Glomerular visceral epithelial cell (primary cell): ENCODE results near the gene GAS7.

ENCODE experiments used
- DNase-seq: peaks from one replicate; pipeline ENCODE4 v3.0.0-alpha.2; 2016; ENCODE audit errors: extremely low spot score

The GAS7 gene

DNA sequence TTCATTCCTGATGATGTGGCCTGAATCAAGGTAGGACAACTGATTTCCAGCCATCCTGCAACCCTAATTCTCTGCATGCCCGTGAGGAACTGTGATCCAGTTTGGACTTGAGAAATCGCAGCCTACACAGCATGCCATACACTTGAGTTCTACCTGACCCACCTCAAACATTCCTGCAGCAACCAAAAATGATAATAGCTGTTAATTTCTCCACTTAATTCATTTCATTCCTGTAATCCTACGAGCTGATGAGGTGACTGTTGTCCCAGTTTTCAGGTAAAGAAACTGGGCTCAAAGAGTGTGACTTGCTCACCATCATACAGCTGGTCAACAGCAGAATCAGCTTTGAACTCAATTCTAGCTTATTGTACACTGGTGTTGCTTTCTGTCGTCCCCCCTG is 2.2 kb upstream of the GAS7 start:
- DNase-seq, result no peak

DNA sequence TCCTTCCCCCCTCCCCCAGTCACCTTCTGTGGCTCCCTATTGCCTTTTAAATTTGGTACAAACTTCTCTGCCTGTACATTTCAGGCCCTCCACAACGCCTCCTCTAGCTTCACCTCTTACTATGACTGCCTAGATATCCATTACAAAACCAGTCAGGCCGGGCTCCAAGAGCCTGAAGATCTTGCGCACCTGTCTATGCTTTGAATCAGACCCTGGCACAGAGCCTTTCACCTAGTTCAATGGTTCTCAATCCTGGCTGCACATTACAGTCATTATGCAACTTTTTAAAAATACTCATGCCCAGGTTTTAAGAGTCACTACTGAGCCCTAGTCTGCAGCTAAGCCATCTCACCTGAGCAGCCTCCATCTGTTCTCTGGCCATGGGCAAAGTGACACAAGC is 1.6 kb upstream of the GAS7 start:
- no peak for DNase-seq

DNA sequence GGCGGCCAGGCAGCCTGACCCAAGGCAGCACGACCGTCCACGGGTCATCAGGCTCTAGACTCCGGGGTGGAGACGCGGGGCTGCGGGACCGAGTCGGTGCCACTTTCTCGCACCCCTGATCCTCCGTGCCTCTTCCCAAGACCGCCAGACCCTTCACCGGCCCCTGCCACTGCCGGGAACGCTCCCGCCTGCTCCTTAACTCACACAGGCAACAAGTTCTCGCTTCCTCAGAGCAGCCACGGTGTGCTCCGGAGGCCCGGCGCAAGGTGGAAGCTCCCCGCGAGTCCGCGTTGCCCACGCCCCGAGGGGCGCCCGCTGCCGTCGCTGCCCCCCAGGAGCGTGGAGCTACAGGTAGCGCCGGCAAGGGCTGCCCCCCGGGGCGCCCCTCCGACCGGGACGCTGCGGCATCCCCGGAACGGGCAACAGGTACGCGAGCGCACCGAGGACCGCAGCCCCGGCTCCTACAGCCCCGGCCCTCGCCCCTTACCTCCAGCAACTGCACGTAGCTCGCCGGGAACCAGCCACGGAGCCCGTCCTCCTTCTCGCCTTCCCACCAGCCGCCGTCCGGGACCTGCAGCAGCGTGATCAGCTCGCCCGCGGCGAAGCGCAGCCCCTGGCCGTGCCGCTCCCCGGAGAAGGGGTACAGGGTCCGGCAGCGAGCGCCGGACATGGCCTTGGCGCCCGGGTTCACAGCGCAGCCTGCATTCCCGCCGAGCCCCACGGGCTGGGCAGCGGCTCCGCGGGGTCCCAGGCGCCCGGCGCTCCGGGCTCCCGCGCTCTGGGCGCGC is 491 bp downstream of the GAS7 start:
- DNase-seq, result no peak

DNA sequence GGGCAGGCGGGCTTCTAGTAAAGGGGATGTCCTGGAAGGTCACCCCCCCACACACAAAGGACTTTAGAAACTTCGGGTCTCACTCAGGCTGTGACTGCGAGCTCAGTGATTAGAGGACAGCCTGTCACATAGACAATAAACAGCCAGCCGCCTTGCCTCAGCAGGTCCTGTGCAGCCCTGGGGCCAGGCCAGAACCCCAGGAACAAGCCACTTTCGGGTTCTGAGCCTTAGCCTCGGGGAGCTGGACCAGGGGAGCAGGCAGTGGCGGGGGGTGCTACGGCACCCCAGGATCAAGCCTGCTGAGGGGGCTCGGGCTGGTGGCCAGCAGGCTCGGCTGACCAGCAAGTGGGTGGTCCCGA is 1.1 kb downstream of the GAS7 start:
- DNase-seq, result no peak

DNA sequence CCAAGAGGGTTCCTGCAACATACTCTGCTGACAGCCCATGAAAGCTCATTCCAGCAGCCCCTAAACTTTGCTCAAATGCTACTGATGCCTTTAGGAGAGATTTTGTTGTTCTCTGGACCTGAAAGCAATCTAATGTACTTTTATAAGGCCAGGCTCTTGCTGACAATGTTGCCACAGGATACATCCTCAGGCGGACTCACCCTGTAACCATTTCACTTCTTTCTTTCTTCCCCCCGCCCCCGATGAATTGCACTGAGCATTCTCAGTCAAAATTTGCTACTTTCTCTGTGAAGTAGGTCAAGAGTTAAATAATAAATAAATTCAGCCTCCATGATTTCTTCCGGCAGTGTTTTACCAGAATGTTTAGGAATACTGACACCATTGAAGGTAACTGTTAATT is 1.5 kb downstream of the GAS7 start:
- DNase-seq, result no peak

DNA sequence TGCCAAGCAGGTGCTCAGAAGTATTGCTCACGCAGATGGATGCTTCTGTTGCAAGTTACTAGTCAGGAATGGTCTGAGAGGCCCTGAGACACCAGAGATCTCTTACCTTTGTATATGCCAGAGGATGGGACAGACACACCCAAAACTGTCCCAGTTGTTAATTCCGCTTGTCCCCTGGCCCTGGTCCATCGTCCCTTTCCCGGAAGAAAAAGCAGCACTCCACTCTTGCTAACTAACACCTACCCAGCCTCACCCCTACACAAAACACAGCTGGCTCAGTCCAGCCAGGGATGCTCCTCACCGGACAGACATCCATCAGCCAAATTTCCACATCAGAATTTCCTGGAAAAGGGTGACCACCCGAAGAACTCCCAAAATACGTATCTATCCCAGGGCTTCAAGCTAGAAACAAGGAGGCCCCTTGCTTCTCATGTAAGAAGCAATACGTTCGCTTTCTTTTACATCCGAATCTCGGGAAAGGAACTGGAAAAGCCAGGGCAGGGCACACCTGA is 2.0 kb downstream of the GAS7 start:
- no peak for DNase-seq

DNA sequence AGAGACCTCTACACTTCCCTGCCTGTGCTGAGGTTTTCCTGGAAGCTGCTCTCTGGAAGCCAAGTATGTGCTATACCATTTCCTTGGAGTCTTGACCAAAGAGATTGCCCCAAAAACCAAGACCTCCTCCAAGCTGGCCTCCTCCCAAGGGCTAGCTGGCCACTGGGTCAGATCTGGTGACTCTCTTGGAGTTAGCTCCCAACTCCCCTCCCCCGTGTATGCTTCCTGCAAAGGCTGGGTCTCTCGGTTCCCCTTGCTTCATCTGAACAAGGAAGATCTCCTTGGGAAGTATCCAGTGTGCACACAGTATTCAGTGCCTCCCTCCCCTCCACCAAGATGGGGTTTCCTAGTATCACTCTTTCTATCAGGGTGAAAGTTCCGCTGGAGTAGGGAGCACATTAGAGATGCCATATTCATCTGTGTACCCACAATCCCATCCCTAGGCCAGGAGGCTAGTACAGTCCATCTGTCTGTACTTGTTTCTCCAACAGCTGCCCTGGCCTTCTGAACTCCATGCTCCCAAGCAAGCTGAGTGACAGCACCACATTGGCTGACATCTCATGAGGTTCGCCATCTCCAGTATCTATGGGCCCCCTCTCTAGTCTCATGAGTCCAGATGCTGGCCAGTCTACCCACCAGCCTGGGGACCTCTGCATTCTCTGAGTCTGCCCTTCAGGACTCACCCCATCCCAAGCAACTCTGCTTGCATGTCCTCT is 3.2 kb downstream of the GAS7 start:
- no peak for DNase-seq

DNA sequence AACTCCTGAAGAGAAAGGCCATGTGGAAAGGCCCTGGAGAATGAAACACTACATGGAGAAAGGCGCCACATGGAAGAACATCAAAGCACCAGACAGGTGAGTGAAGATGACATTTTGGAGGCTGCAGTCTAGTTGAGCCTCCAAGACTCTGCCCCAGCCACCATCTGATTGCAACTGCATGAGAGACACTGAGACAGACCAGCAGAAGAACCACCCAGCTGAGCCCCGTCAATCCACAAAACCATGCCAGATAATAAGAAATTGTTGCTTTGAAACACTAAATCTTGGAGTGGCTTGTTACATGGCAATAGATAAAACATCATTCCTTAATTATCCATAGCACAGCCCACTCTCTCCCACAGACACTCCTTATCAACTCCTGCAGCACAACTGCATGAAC is 4.8 kb downstream of the GAS7 start:
- DNase-seq, result no peak

DNA sequence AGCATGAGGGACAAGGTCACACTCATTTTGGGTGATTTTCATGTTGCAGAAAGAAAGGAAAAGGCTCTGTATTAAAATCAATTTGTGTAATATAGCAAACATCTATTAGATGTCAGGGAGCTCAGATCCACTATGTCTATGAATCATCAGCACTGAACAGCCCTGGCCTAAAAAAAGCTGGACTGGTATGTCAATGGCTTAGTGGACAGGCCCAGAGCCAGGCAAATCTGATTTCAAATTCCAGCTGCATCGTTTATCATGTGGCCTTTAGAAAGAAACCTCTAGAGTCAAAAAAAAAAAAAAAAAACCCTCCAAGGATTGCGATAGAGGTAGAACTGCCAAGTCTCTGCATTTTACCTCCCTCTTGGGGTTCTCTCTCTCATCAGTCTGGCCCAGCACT is 5.4 kb downstream of the GAS7 start:
- no peak for DNase-seq

DNA sequence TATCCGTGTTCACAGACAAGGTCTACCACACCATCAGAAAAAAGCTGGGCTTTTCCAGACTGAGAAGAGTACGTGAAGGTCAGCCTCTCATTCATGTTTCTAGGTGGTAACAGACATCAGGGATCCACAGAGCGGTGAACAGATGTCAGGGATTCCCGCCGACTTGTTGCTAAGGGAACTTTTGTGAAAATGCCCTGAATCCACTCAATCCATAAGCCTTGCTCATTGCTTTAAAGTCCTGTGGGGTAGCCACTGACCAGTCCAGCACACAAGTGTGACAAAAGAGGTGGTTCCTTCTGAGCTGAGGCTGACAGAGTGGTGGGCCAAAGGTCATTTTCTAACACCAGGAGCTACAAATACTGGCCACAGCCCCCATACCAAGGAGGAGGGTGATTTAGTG is 5.9 kb downstream of the GAS7 start:
- no peak for DNase-seq

DNA sequence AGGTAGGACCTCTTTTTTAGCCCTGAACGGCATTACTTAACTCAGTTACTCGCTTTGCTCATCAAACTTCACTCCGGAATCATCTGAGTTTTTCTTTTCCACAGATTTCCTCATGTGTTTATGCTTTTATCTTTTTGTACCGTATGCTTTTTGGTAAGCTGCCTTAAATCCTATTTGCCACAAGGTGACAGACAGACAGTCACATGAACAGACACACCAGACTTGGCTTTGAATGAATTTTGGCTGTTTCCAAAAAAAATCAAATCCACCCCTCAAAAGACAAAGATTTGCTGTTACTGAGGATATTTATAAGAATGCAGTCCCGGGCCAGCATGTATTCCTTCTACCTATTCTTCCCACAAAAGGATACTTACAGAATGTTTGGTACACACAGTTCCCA is 10.9 kb downstream of the GAS7 start:
- DNase-seq, result no peak

DNA sequence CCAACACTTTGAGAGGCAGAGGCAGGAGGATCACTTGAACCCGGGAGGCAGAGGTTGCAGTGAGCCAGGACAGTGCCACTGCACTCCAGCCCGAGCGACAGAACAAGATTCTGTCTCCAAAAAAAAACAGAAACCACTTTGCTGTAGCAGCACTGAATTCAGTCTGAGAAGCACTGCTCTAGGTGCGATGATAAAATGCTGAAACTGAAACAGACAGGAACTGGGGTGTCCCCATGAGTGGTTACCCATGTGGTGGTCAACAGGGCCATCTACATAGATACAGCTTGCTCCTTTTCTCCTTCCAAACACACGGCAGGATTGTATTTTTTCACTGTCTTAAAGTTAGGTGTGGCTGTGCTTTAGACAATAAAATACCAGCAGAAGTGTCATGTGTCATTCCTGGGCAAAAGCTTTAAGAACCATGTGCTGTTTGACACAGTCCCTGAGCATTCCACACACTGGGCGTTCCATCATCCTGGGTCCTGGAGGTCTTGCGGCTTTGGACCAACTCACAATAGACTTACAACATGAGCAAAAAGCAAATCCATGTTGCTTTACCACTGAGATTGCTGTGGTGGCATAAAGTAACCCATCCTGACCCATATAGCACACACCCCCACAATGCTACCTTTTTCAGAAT is 11.5 kb downstream of the GAS7 start:
- no peak for DNase-seq

DNA sequence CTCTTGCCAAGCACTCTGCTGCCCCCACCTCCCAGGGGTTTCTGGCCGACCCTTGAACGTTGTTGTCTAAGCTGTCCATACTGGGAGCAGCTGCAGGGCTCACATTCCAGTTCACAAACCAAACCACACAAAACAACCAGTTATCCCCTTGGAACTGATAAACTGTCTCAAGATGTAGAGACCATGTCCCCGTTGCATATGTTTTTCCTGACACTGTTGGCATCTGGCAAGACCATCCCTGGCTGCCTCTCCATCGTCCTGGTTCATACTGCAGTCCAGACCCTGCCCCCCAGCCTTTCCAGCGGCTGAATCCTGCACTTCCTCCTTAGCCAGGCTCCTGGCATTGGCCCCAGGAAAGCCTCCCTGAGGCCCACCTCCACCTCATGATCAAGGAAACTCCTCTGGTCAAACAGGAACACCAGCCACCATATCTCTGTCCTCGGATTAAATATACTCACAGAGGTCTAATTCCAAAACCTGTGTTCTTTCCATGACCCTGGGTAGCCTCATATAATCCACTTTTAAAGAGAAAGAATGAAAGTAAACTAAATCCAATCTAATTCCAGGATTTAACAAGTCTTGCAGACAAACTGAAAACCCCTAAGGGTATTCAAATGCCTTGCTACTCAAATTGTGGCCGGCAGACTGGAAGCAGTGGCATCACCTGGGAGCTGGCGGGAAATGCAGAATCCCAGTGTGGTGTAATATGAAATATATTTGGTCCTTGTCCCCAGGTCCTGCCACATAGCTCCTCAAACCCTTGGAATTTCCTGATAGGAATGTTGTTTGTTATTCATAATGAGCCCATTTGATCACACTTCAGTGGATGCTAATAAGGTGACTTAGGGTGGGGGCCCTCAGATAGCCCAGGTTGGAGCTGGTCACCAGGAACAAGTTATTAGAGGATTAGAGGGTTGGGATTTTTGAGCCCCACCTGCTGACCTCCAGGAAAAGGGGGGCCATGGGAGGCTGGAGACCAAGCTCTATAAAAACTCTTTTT is 14.2 kb downstream of the GAS7 start:
- DNase-seq, result no peak

DNA sequence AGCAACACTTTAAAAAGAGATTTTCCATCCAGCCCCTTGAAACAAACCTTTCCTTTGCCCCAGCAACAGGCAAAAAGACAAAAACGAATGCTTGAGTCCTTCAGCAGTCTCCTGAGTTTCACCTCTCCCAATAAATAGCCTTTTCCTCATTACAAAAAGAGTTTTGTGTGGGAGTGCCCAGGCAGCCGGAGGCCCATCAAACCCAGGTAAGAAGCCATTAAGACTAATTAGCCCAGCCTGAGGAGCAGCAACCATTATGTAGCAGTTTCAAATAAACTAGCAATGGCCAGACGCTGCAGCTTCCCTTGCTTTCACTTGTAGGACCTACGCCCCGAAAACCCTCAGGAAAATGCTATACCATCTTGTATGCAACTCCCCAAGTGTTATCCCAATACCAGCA is 15.6 kb downstream of the GAS7 start:
- no peak for DNase-seq

DNA sequence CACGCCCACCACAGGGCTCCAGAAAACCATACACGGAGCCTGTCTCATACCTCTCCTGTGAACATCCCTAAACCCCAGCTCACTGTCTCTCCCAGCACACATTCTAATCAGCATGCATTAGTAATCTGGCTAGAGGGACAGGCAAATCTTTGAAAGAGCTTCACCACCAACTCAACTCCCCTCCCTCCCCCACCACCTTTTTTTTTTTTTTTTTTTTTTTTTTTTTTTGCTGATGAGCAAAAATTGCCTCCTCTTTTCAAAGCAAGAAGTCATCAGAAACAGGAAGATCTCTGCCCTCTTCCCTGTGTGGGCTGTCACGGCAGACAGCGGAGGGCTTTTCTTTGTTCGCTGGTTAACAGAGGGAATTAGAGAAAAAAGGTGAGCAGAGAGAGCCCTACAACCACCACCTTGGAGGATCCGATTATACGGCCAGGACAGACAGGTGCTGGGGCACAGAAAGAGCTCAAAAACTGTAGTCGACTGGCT is 19.9 kb downstream of the GAS7 start:
- DNase-seq, result no peak

DNA sequence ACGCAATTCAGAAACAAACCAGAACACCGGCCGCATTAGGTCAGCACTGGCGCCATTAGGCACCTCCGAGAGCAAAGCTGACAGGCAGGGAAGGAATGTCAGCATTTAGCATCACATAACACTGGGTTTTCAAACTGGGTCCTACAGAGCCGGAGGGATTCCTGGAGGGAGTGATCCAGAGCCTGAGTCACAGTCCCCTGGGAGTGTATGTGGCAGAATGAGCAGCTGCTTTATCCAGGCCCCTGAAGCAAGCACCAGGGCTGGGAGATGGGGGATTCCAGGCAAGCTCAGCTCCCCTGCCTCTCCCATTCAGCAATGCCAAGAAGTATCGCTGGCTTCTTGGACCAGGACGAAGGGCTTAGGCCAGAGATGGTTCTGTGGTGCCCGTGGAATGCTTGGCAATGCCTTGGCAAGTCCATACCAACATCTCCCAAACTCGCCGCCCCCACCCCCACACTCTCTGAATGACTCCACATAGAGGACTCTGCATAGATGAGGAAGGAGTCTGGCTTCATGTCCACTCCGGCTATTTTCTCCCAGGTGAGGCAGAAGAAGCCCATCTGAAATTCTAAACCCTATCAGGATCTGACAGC is 20.4 kb downstream of the GAS7 start:
- no peak for DNase-seq

DNA sequence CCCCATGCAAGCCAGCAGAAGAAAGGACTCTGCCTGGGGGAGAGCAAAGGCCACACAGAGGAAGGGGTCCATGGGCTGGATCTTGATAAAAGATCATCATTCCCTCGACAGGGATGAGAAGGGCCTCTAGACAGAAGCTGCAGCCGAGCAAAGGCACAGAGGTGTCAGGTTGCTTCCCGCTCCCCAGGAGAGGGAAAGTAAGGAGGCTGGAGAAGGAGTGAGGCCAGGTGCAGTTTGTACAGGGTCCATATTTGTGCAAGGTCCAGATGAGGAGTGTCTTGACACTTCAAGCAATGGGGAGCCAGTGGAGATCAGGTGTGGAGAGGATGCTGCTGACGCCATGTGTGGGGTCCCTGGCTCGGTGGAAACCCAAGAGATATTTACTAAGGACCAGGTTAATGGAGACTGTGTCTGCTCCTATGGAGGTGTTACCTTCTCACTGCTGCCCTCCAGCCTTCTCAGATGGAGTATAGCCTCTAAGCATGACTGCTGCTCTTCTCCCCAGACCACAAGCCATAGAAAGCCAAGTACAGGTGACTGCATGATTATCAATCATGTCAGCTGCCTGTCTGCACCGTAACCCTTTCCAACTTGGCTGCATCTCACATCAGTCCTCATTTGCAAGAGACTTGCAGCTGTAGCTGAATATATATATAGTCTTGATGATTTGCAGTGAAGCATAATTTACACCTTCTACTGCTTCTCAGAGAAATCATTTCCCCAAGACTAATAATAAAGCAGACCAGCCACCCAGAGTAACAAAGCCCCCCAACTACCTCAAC is 21.1 kb downstream of the GAS7 start:
- DNase-seq, result no peak

DNA sequence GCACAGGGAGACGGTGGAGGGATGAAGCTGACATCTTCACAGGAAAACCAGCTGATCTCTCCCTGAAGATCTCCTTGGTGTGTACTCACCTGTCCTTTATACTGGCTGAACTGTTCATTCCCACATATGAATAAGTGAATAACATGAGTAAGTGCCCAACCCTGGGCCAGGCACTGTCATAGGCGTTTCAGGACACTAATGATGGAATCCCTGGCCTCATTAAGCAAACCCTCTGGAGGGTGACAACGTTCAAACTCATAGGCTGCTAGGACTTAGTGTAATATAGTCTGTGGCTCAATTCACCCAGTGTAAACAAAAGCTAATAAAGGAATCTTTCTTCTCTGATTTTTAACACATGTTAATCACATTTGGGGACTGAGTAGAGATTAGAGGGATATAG is 24.5 kb downstream of the GAS7 start:
- DNase-seq, result no peak

DNA sequence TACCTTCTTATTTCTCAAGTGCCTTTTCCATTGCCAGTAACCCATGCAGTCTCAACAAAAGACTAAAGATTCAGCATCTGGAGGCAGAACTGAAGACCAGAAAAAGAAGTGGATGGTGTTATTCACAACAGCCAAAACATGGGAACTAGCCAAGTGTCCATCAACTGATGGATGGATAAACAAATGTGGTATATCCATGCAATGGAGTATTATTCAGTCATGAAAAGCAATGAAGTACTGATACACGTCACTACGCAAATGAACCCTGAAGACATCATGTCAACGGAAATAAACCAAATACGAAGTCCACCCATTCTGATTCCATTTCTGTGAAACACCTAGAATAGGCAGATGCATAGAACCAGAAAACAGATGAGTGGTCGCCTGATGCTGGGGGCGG is 25.6 kb downstream of the GAS7 start:
- no peak for DNase-seq

DNA sequence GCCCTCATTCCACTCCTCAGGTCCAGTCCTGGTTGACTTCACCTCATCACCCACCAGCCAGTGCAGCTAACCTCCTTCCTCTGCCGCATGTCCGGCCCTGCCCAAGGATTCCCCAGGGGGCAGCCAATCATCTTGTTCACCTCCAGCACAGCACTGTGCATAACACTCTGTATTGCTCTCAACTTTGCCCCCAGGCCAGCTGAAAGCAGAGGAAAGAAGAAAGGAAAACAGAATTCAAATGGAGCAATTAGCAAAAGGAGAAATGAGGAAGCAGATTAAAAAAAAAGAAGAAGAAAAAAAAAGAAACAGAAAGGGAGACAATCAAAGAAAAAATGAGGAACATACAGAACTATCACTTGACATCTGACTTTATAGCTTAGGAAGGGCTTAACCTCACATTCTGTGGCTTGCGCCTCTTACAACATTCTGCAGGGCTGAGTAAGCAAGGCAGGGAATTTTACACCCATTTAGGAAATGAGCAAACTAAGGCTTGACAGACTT is 26.1 kb downstream of the GAS7 start:
- no peak for DNase-seq
